MCF 10A (cell line): ENCODE measurements around the gene DYDC1. TPM values are rescaled to one million over a fixed set of nuclear protein-coding genes. Genes with fewer than 3 reads are reported as not detected.

Experiments
- BruUV-seq: library from RNA; stranded (reverse); fragments of 400-500 nt; replicated peaks from 2 replicates; lab custom pipeline; 2021; lab: Mats Ljungman, UMichigan
- CTCF ChIA-PET: fragments of 300-600 bp; sonication (Branson Sonifier 250); formaldehyde crosslinking; extraction: SDS; loops from one replicate; lab custom pipeline; 2021; ENCODE audit warnings: antibody characterized with exemption, inconsistent platforms; lab: Yijun Ruan, JAX
- POLR2A ChIA-PET: fragments of 300-600, 350-650 bp; sonication (Branson Sonifier 250); formaldehyde crosslinking; extraction: SDS; loops from one replicate; lab custom pipeline; 2020; ENCODE audit warnings: antibody characterized with exemption, inconsistent platforms; lab: Yijun Ruan, JAX
- DNase-seq: peaks from one replicate; pipeline ENCODE4 v3.0.0-alpha.2; 2018; ENCODE audit not compliant: unreplicated experiment
- H3K27ac Mint-ChIP-seq: one replicate; pipeline ENCODE4 v1.8.0; 2022; ENCODE audit warnings: mild to moderate bottlenecking, low read depth, mixed read lengths; ENCODE audit not compliant: unreplicated experiment
- H3K27me3 Mint-ChIP-seq: one replicate; pipeline ENCODE4 v1.8.0; 2022; ENCODE audit warnings: mixed read lengths; ENCODE audit not compliant: insufficient read depth, unreplicated experiment
- H3K36me3 Mint-ChIP-seq: one replicate; pipeline ENCODE4 v1.8.0; 2022; ENCODE audit warnings: mild to moderate bottlenecking, moderate library complexity, mixed read lengths; ENCODE audit not compliant: insufficient read depth, unreplicated experiment
- H3K4me1 Mint-ChIP-seq: one replicate; pipeline ENCODE4 v1.8.0; 2022; ENCODE audit warnings: mixed read lengths; ENCODE audit not compliant: insufficient read depth, unreplicated experiment
- H3K4me3 Mint-ChIP-seq: one replicate; pipeline ENCODE4 v1.8.0; 2022; ENCODE audit warnings: mild to moderate bottlenecking, moderate library complexity, mixed read lengths; ENCODE audit not compliant: unreplicated experiment
- H3K9me3 Mint-ChIP-seq: one replicate; pipeline ENCODE4 v1.8.0; 2022; ENCODE audit warnings: mixed read lengths; ENCODE audit not compliant: unreplicated experiment
- CTCF ChIP-seq: fragments of 200-600 bp; IDR thresholded peaks from one replicate; pipeline ENCODE4 v1.8.0; 2022; ENCODE audit warnings: antibody characterized with exemption, mild to moderate bottlenecking; ENCODE audit not compliant: unreplicated experiment
- intact Hi-C: fragments of 100-400 bp; cut with micrococcal nuclease; formaldehyde crosslinking; loops from 2 replicates; pipeline ENCODE4 v1.14.1; 2022
- total RNA-seq: library from RNA; stranded (reverse); gene quantifications from 2 replicates; pipeline ENCODE4 v1.2.3, GENCODE V29; 2022

The DYDC1 gene
- total RNA-seq, 1 experiment from 2014 or later, result not detected

- no peak overlapping the region for H3K27ac Mint-ChIP-seq
Observed at GRCh38 chr10:80290474-80291220, 65.9 kb downstream of the DYDC1 start.

GRCh38 chr10:80289451-80290287 is 66.9 kb downstream of the DYDC1 start, which contains the start of gene MAT1A:
TSS of gene MAT1A (minus strand) at chr10:80289658. CDS start at chr10:80289423, 235 bp downstream.
- ChIA-PET CTCF (interaction anchor here (0.6 kb wide), 1 partner anchor 14 kb away, joined by 3 read pairs; no protein-coding TSS in a partner anchor), POLR2A (interaction anchor here (0.7 to 1.4 kb wide), 4 partner anchors 9 to 139 kb away, joined by 3 to 4 read pairs (median 3); no protein-coding TSS in a partner anchor)
- H3K27ac Mint-ChIP-seq, result peak within 1 kb of the TSS; percentile 1
- H3K4me3 Mint-ChIP-seq, result peak within 1 kb of the TSS; percentile 4
- no peaks in the 10 kb centered on the region for H3K27me3 Mint-ChIP-seq
- TF ChIP-seq CTCF, result no peak
- intact Hi-C loops, result no loop called here
- no peaks in the 10 kb centered on the region for H3K36me3 Mint-ChIP-seq
- H3K9me3 Mint-ChIP-seq, result no peaks in the 10 kb centered on the region
- BruUV-seq, result no TSS peak
- DNase-seq, result peak; percentile 72
- H3K4me1 Mint-ChIP-seq, result peaks cover 17% of the 10 kb centered on the region

More at GRCh38 chr10:80290474-80291220, 65.9 kb downstream of the DYDC1 start:
- Mint-ChIP-seq H3K27me3 (no peaks in the 10 kb centered on the region), H3K4me1 (peaks cover 17% of the 10 kb centered on the region), H3K9me3 (no peaks in the 10 kb centered on the region), H3K36me3 (no peaks in the 10 kb centered on the region), H3K4me3 (no peak overlapping the region)
- no TSS peak for BruUV-seq
- POLR2A ChIA-PET, result no interaction called here
- no peak for DNase-seq
- CTCF ChIA-PET, result interaction anchor here (0.7 to 1.4 kb wide), 3 partner anchors 28 to 34 kb away, joined by 4 read pairs; no protein-coding TSS in a partner anchor
- TF ChIP-seq CTCF, result no peak
- intact Hi-C loops, result no loop called here

- H3K27ac Mint-ChIP-seq, result peak overlapping the region; percentile 1
- H3K4me3 Mint-ChIP-seq, result no peak overlapping the region
- H3K36me3 Mint-ChIP-seq, result no peaks in the 10 kb centered on the region
- no peak for TF ChIP-seq CTCF
- CTCF ChIA-PET, result interaction anchor here (0.7 kb wide), 1 partner anchor 1961 kb away, joined by 3 read pairs; no protein-coding TSS in a partner anchor
- no peaks in the 10 kb centered on the region for H3K27me3 Mint-ChIP-seq
- peaks cover 17% of the 10 kb centered on the region for H3K4me1 Mint-ChIP-seq
- no TSS peak for BruUV-seq
- DNase-seq, result no peak
- POLR2A ChIA-PET, result interaction anchor here (0.6 to 1.4 kb wide), 2 partner anchors 53 to 63 kb away, joined by 3 read pairs; no protein-coding TSS in a partner anchor
- intact Hi-C loops, result no loop called here
- no peaks in the 10 kb centered on the region for H3K9me3 Mint-ChIP-seq
Observed at GRCh38 chr10:80288849-80289248, 67.7 kb downstream of the DYDC1 start.

Other genes with a start within 250 kb of the DYDC1 start
- 0.93 and 1.0 TPM in 2 replicates for gene PLAC9, start 224.0 kb downstream of the DYDC1 start, total RNA-seq
- gene ANXA11, start 151.2 kb downstream of the DYDC1 start, total RNA-seq, result 68.5 and 93.8 TPM in 2 replicates
- 0.26 TPM in 1 of 2 replicates, not detected in the other for gene MAT1A, start 67.1 kb downstream of the DYDC1 start, total RNA-seq
- gene DYDC2, start within 50 bp of the DYDC1 start, total RNA-seq, result not detected in 2 replicates
- 6.0 and 6.7 TPM in 2 replicates for gene PRXL2A, start 51.8 kb upstream of the DYDC1 start, total RNA-seq
- 46.9 and 53.7 TPM in 2 replicates for gene TSPAN14, start 97.6 kb upstream of the DYDC1 start, total RNA-seq
- not detected in 2 replicates for gene SH2D4B, start 181.1 kb upstream of the DYDC1 start, total RNA-seq